ENCODE data around the gene ELK3. TPM values are rescaled to one million over a fixed set of nuclear protein-coding genes. Genes with fewer than 3 reads are reported as not detected.

The ELK3 gene
- total RNA-seq, 1 donor: 24.6 TPM

GRCh38 chr12:96249196-96250118 lies 55.3 kb downstream of the ELK3 start:
- no peak for TF ChIP-seq CTCF (IDR thresholded peaks at IDR 0.05; ENCODE audit: insufficient read depth, low read depth, low read length)
- DNase-seq (ENCODE audit: low read depth): peak; percentile 83

GRCh38 chr12:96250119-96250685 lies 56.0 kb downstream of the ELK3 start:
- no peak overlapping the region for H3K4me3 ChIP-seq (ENCODE audit: low read depth, low read length)
- no peak for TF ChIP-seq CTCF (IDR thresholded peaks at IDR 0.05; ENCODE audit: insufficient read depth, low read depth, low read length)
- no peak for DNase-seq (ENCODE audit: low read depth)

More at GRCh38 chr12:96249196-96250118, 55.3 kb downstream of the ELK3 start:
- H3K4me3 ChIP-seq (ENCODE audit: low read depth, low read length): no peak overlapping the region

GRCh38 chr12:96255077-96255476 lies 60.9 kb downstream of the ELK3 start:
- H3K4me3 ChIP-seq (ENCODE audit: low read depth, low read length): no peak overlapping the region
- TF ChIP-seq CTCF (IDR thresholded peaks at IDR 0.05; ENCODE audit: insufficient read depth, low read depth, low read length): peak; percentile 2
- DNase-seq (ENCODE audit: low read depth): peak; percentile 84

- no peak for TF ChIP-seq CTCF (IDR thresholded peaks at IDR 0.05; ENCODE audit: insufficient read depth, low read depth, low read length)
- DNase-seq (ENCODE audit: low read depth): no peak
- H3K4me3 ChIP-seq (ENCODE audit: low read depth, low read length): no peak overlapping the region
These were observed 62.6 kb downstream of the ELK3 start for GRCh38 chr12:96256672-96257361.

GRCh38 chr12:96257550-96258103 lies 63.5 kb downstream of the ELK3 start:
- no peak for DNase-seq (ENCODE audit: low read depth)
- H3K4me3 ChIP-seq (ENCODE audit: low read depth, low read length): no peak overlapping the region
- TF ChIP-seq CTCF (IDR thresholded peaks at IDR 0.05; ENCODE audit: insufficient read depth, low read depth, low read length): no peak

- no peak for TF ChIP-seq CTCF (IDR thresholded peaks at IDR 0.05; ENCODE audit: insufficient read depth, low read depth, low read length)
- H3K4me3 ChIP-seq (ENCODE audit: low read depth, low read length): no peak overlapping the region
- peak; percentile 74 for DNase-seq (ENCODE audit: low read depth)
These were observed 64.2 kb downstream of the ELK3 start for GRCh38 chr12:96258104-96258961.
